Neutrophil (primary cell): ENCODE measurements around the gene ITPKC.

Experiments used
- H3K27ac ChIP-seq: fragments of 200-600 bp; sonication (generic); 2 replicates; pipeline ENCODE4 v1.5.1; 2016; ENCODE audit warnings: mild to moderate bottlenecking, moderate library complexity
- H3K27me3 ChIP-seq: fragments of 200-600 bp; sonication (generic); 2 replicates; pipeline ENCODE4 v1.6.0; 2016; ENCODE audit warnings: mild to moderate bottlenecking
- H3K36me3 ChIP-seq: fragments of 200-600 bp; sonication (generic); 2 replicates; pipeline ENCODE4 v1.5.1; 2017
- H3K4me1 ChIP-seq, 2 experiments: fragments of 200-600 bp in 1 of 2; sonication (generic) in 1 of 2; 1 replicate in 1 of 2; 2 replicates in 1 of 2; pipeline versions ENCODE4 v1.5.1 to v1.6.1; 2013 to 2016; ENCODE audit warnings: low read depth in 1 of 2, low read length in 1 of 2, mild to moderate bottlenecking in 1 of 2, moderate library complexity in 1 of 2; ENCODE audit not compliant: control insufficient read depth in 1 of 2, insufficient read depth in 1 of 2
- H3K4me3 ChIP-seq, 2 experiments: fragments of 200-600 bp in 1 of 2; sonication (generic) in 1 of 2; 1 replicate in 1 of 2; 2 replicates in 1 of 2; pipeline ENCODE4 v1.5.1; 2013 to 2016; ENCODE audit warnings: low read depth in 1 of 2, low read length in 1 of 2, mild to moderate bottlenecking in 1 of 2, moderate library complexity in 1 of 2
- H3K9me3 ChIP-seq: fragments of 200-600 bp; sonication (generic); 2 replicates; pipeline ENCODE4 v1.5.1; 2016
- TF ChIP-seq, protein P1 (sequence below): fragments of 200-600 bp; sonication (generic); IDR thresholded peaks from 2 replicates; pipeline ENCODE4 v1.5.1; 2016; ENCODE audit warnings: antibody characterized with exemption

The ITPKC gene

DNA sequence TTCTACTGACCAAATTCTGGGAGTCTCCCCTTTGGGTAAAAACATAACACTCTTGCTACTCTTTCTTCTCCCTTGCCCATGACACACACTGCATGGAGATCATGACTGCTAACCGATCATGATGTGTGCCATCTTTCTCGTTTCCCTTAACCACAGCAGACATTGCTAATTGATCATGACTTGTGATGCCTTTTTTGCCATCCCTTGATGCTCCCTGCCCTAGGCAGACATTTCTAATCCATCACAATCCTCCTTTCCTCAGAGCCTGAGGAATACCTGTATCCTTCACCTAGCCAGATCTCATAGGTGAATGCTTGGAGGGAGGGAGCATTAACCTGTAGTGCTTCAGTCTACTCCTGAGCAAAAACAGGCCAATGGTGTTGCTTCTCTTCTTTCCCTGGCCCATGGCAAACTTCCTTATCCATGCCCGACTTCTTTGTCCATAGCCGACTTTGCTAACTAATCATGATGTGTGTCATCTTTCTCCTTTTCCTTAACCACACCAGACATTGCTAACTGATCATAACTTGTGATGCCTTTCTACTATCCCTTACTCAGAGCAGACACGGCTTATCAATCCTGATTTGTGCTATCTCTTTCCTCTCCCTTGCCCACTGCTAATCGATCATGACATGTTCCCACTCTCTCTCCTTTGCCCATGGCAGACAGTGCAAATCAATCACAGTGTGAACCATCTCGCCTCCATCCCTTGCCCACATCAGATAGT lies 44.2 kb upstream of the ITPKC start:
- H3K27ac ChIP-seq: no peak overlapping the region
- TF ChIP-seq, protein P1, sequence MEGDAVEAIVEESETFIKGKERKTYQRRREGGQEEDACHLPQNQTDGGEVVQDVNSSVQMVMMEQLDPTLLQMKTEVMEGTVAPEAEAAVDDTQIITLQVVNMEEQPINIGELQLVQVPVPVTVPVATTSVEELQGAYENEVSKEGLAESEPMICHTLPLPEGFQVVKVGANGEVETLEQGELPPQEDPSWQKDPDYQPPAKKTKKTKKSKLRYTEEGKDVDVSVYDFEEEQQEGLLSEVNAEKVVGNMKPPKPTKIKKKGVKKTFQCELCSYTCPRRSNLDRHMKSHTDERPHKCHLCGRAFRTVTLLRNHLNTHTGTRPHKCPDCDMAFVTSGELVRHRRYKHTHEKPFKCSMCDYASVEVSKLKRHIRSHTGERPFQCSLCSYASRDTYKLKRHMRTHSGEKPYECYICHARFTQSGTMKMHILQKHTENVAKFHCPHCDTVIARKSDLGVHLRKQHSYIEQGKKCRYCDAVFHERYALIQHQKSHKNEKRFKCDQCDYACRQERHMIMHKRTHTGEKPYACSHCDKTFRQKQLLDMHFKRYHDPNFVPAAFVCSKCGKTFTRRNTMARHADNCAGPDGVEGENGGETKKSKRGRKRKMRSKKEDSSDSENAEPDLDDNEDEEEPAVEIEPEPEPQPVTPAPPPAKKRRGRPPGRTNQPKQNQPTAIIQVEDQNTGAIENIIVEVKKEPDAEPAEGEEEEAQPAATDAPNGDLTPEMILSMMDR: no peak
- peaks cover 57% of the 10 kb centered on the region for H3K36me3 ChIP-seq
- H3K4me3 ChIP-seq: no peak overlapping the region
- no peaks in the 10 kb centered on the region for H3K9me3 ChIP-seq
- no peaks in the 10 kb centered on the region for H3K27me3 ChIP-seq
- H3K4me1 ChIP-seq: no peaks in the 10 kb centered on the region

DNA sequence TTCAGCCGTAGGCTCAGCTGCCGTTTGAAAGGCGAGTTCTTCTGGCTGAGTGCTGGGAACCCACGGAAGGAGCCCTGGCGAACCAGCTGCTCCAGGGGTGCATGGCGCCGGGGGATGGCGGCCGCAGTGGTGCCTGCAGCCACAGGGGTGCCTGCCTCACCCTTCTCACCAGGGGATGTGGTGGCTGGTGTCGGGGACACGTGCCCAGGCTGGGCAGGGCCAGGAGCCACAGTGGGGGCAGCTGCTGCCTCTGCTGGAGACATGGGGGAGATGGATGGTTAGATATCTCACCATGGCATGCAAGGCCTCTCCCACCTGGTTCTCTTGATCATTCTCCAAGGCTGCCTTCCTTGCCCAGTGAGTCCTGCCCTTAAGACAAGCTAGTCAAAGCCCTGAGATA lies 43.5 kb upstream of the ITPKC start:
- peaks cover 63% of the 10 kb centered on the region for H3K36me3 ChIP-seq
- H3K4me1 ChIP-seq: no peaks in the 10 kb centered on the region
- TF ChIP-seq, protein P1: no peak
- H3K4me3 ChIP-seq: no peak overlapping the region
- H3K27me3 ChIP-seq: no peaks in the 10 kb centered on the region
- no peak overlapping the region for H3K27ac ChIP-seq
- no peaks in the 10 kb centered on the region for H3K9me3 ChIP-seq

DNA sequence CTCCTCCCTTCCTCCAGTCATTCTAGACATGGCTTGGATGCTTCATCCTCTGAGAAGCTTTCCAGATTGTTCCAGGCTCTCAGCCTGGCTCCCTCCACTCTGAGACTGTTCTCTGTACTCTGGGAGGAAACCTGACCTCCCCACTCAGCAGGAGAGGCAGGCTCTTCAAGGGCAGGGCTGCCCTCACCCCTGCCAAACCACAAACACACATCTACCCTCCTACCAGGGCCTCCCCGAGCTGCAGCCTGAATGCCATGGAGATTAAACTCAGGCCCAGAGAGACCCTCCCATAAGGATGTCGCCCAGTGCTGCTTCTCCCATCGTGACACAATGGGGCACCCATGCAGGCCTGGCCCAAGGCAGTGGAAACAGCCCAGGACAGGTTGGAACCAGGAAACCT lies 42.6 kb upstream of the ITPKC start:
- Histone ChIP-seq H3K27ac (no peak overlapping the region), H3K27me3 (no peaks in the 10 kb centered on the region), H3K4me1 (no peaks in the 10 kb centered on the region), H3K4me3 (no peak overlapping the region), H3K9me3 (no peaks in the 10 kb centered on the region), H3K36me3 (peaks cover 61% of the 10 kb centered on the region)
- TF ChIP-seq, protein P1: no peak

DNA sequence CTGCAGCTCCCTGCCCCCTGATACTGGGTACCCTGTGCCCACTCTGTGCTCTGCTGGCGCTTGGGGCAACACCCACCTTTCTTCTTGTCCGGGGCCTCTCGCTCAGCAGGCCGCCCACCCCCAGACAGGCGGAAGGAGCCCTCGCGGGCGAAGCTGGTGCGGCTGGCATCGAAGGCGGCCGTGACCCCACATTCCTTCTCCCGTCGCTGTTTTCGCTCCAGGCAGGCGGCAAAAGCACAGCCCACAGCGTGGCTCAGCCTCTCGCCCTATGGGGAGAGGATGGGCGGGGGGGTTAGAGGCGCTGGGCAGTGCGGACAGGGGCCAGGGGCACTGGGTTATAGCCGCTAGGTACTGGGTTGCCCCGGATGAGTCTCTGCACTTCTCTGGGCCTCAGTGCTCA lies 39.8 kb upstream of the ITPKC start:
- no peaks in the 10 kb centered on the region for H3K9me3 ChIP-seq
- no peak overlapping the region for H3K27ac ChIP-seq
- H3K4me3 ChIP-seq: no peak overlapping the region
- peaks cover 53% of the 10 kb centered on the region for H3K36me3 ChIP-seq
- no peaks in the 10 kb centered on the region for H3K4me1 ChIP-seq
- H3K27me3 ChIP-seq: no peaks in the 10 kb centered on the region
- TF ChIP-seq, protein P1: no peak

DNA sequence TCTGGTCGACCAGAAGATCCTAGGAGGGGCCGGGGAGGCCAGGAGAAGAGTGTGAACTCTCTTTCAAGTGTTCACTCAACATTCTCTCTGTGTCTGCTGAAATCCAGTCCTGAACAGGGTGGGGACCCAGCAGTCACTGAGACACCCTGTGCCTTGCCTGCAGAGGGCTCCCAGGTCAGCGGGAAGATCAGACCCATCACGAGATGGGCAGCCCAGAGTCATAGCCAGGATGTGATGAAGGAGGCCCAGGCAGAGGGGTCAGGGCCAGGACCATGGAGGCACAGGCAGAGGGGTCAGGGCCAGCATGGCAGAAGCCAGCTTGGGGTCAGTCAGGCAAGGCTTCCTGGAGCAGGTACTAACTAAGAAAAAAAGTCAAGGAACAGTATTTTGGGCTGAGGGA lies 35.9 kb upstream of the ITPKC start:
- Histone ChIP-seq H3K4me3 (no peak overlapping the region), H3K27me3 (no peaks in the 10 kb centered on the region), H3K4me1 (no peaks in the 10 kb centered on the region), H3K9me3 (no peaks in the 10 kb centered on the region), H3K36me3 (peaks cover 50% of the 10 kb centered on the region), H3K27ac (no peak overlapping the region)
- TF ChIP-seq, protein P1: no peak
